ENCODE data around the gene AGMO.

GRCh38 chr7:15557686-15558085 is 4.1 kb downstream of the AGMO start:
- TF ChIP-seq CTCF (IDR thresholded peaks at IDR 0.05) (no peak), POLR2A (IDR thresholded peaks at IDR 0.05) (no peak)

Measured in testis (tissue), 2 donors.